Hepatocyte (in vitro differentiated cells): ENCODE measurements around the gene GABBR2. TPM values are rescaled to one million over a fixed set of nuclear protein-coding genes. Genes with fewer than 3 reads are reported as not detected.

Experiments used
- DNase-seq: peaks from one replicate; pipeline ENCODE4 v3.0.0-alpha.2; 2016; ENCODE audit warnings: low spot score
- H2AFZ ChIP-seq: fragments of 200-600 bp; sonication (generic); 2 replicates; pipeline ENCODE4 v1.6.0; 2016; ENCODE audit warnings: antibody characterized with exemption, mild to moderate bottlenecking
- H3K27ac ChIP-seq: fragments of 200-600 bp; sonication (generic); 2 replicates; pipeline ENCODE4 v1.5.1; 2016; ENCODE audit warnings: mild to moderate bottlenecking
- H3K27me3 ChIP-seq: fragments of 200-600 bp; sonication (generic); 2 replicates; pipeline ENCODE4 v1.6.1; 2016
- H3K36me3 ChIP-seq: fragments of 200-600 bp; sonication (generic); replicated peaks from 2 replicates; pipeline ENCODE4 v1.5.1; 2016; ENCODE audit warnings: low read depth; ENCODE audit not compliant: insufficient read depth
- H3K4me1 ChIP-seq: fragments of 200-600 bp; sonication (generic); 2 replicates; pipeline ENCODE4 v1.5.1; 2016; ENCODE audit warnings: mild to moderate bottlenecking, moderate library complexity; ENCODE audit not compliant: insufficient read depth
- H3K4me2 ChIP-seq: fragments of 200-600 bp; sonication (generic); 2 replicates; pipeline ENCODE4 v1.6.0; 2016
- H3K4me3 ChIP-seq: fragments of 200-600 bp; sonication (generic); 2 replicates; pipeline ENCODE4 v1.5.1; 2016; ENCODE audit warnings: mild to moderate bottlenecking
- H3K79me2 ChIP-seq: fragments of 200-600 bp; sonication (generic); 2 replicates; pipeline ENCODE4 v1.6.0; 2017; ENCODE audit warnings: mild to moderate bottlenecking
- H3K9me2 ChIP-seq: fragments of 200-600 bp; sonication (generic); replicated peaks from 2 replicates; pipeline ENCODE4 v1.6.0; 2017; ENCODE audit warnings: mild to moderate bottlenecking; ENCODE audit not compliant: insufficient read depth
- H3K9me3 ChIP-seq: fragments of 200-600 bp; sonication (generic); 2 replicates; pipeline ENCODE4 v1.5.1; 2016; ENCODE audit warnings: low read depth, mild to moderate bottlenecking
- H4K20me1 ChIP-seq: fragments of 200-600 bp; sonication (generic); 2 replicates; pipeline ENCODE4 v1.6.0; 2016; ENCODE audit warnings: mild to moderate bottlenecking; ENCODE audit not compliant: insufficient read depth, poor library complexity, severe bottlenecking
- CTCF ChIP-seq: fragments of 200-600 bp; sonication (generic); IDR thresholded peaks from 2 replicates; pipeline ENCODE4 v1.5.1; 2016; ENCODE audit warnings: antibody characterized with exemption, mild to moderate bottlenecking; ENCODE audit not compliant: poor library complexity
- EZH2 ChIP-seq: fragments of 200-600 bp; sonication (generic); IDR thresholded peaks from 2 replicates; pipeline ENCODE4 v1.6.1; 2016; ENCODE audit warnings: antibody characterized with exemption, mild to moderate bottlenecking, borderline replicate concordance
- EZH2phosphoT487 ChIP-seq: fragments of 200-600 bp; sonication (generic); IDR thresholded peaks from one replicate; pipeline ENCODE4 v1.6.1; 2018; ENCODE audit warnings: antibody characterized with exemption, mild to moderate bottlenecking, low read depth, moderate library complexity; ENCODE audit not compliant: unreplicated experiment, severe bottlenecking
- WGBS: methylation state at CpG from one replicate; pipeline ENCODE4 v1.1.6; 2016; ENCODE audit warnings: low lambda C conversion rate; ENCODE audit errors: missing lambda C conversion rate; 5-methylcytosine and 5-hydroxymethylcytosine counted together
- polyA plus RNA-seq: library from polyadenylated mRNA; unstranded; fragments of >200 nt; fragmentation: Nextera tagmentation; extraction: Ambion mirVana; gene quantifications from 2 replicates; pipeline ENCODE4 v1.2.1, GENCODE V29; 2016
- total RNA-seq: library from RNA; depleted of rRNA; stranded (reverse); fragments of >200 nt; gene quantifications from 2 replicates; pipeline ENCODE4 v1.2.3, GENCODE V29; 2014

Gene GABBR2
- total and polyA plus RNA-seq, 2 experiments from 2014 or later: 0.20 to 0.28 TPM

DNA sequence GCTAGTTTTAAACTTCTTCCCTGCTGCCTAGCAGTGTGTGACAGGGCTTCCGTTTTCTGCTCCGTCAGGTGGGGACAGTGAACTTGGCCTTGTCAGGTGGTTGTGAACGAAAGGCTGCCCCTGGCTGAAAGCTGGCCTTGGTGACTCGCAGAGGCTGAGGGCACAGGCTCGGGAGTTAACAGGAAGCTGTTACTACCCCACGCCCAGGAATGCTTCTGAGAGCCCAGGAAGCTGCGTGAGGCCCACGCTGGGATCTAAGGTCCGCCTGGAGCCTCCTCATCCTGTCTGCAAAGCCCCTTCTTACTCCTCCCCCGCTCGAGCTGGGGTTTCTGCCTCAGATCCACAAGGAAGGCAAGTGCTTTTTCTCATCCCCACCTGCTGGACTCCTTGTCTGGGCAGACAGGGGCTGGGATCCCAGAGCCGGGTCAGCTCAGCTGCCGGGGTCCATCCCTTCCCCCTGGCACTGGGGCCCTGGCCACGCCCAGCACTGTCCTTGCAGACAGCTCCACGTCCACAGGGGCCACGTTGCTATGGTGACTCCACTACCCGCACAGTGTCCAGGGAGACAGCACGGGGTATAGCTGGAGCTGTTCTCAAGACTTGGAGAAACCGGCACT is 328.6 kb downstream of the GABBR2 start:
- Histone ChIP-seq H3K36me3 (no peaks in the 10 kb centered on the region), H3K4me1 (peaks cover 22% of the 10 kb centered on the region), H3K9me2 (no peaks in the 10 kb centered on the region), H3K27ac (peak overlapping the region; percentile 82), H3K4me3 (no peak overlapping the region), H3K27me3 (no peaks in the 10 kb centered on the region), H3K79me2 (no peaks in the 10 kb centered on the region), H3K9me3 (no peaks in the 10 kb centered on the region), H3K4me2 (peak overlapping the region; percentile 59), H2AFZ (peak overlapping the region; percentile 69), H4K20me1 (no peaks in the 10 kb centered on the region)
- no peak for TF ChIP-seq EZH2
- no peak for TF ChIP-seq EZH2phosphoT487
- TF ChIP-seq CTCF: no peak
- DNase-seq: peak; percentile 82
- WGBS: 38% methylated on average over 16 of the region's 19 CpGs

- Histone ChIP-seq H2AFZ (no peak overlapping the region), H3K4me2 (peak overlapping the region; percentile 59), H3K36me3 (no peaks in the 10 kb centered on the region), H3K27ac (peak overlapping the region; percentile 82), H3K4me3 (no peak overlapping the region), H3K79me2 (no peaks in the 10 kb centered on the region), H3K9me2 (no peaks in the 10 kb centered on the region), H3K27me3 (no peaks in the 10 kb centered on the region), H3K4me1 (peaks cover 26% of the 10 kb centered on the region), H3K9me3 (no peaks in the 10 kb centered on the region), H4K20me1 (no peaks in the 10 kb centered on the region)
- TF ChIP-seq EZH2 (no peak), CTCF (no peak), EZH2phosphoT487 (no peak)
- 70% methylated on average over 1 of the region's 1 CpG for WGBS
- no peak for DNase-seq
Measured at GRCh38 chr9:98379572-98379971, 329.2 kb downstream of the GABBR2 start.

- Histone ChIP-seq H4K20me1 (no peaks in the 10 kb centered on the region), H3K27ac (no peak overlapping the region), H3K4me1 (peaks cover 29% of the 10 kb centered on the region), H3K9me3 (no peaks in the 10 kb centered on the region), H3K79me2 (no peaks in the 10 kb centered on the region), H3K36me3 (no peaks in the 10 kb centered on the region), H3K4me2 (no peak overlapping the region), H3K9me2 (no peaks in the 10 kb centered on the region), H3K4me3 (no peak overlapping the region), H2AFZ (no peak overlapping the region), H3K27me3 (no peaks in the 10 kb centered on the region)
- TF ChIP-seq EZH2: no peak
- no peak for TF ChIP-seq CTCF
- TF ChIP-seq EZH2phosphoT487: no peak
- DNase-seq: no peak
- 87% methylated on average over 5 of the region's 5 CpGs for WGBS
Measured at GRCh38 chr9:98378794-98379193, 329.9 kb downstream of the GABBR2 start.
